Parathyroid adenoma (tissue), 2 donors: ENCODE results near the gene AGBL4.

ENCODE experiments used
- H2AFZ ChIP-seq: fragments of 300-600 bp; sonication (generic); one replicate; pipeline ENCODE4 v1.7.0; 2017; ENCODE audit warnings: antibody characterized with exemption, mild to moderate bottlenecking
- H3K27ac ChIP-seq: fragments of 300-600 bp; sonication (generic); one replicate; pipeline ENCODE4 v1.7.0; 2017
- H3K27me3 ChIP-seq: fragments of 300-600 bp; sonication (generic); one replicate; pipeline ENCODE4 v1.7.0; 2017; ENCODE audit warnings: low read length; ENCODE audit not compliant: control insufficient read depth, insufficient read depth
- H3K36me3 ChIP-seq: fragments of 300-600 bp; sonication (generic); one replicate; pipeline ENCODE4 v1.7.0; 2017; ENCODE audit warnings: low read length; ENCODE audit not compliant: control insufficient read depth, insufficient read depth
- H3K4me1 ChIP-seq: fragments of 300-600 bp; sonication (generic); one replicate; pipeline ENCODE4 v1.7.0; 2017; ENCODE audit warnings: control low read depth
- H3K4me2 ChIP-seq: fragments of 300-600 bp; sonication (generic); one replicate; pipeline ENCODE4 v1.7.0; 2017; ENCODE audit warnings: low read length
- H3K4me3 ChIP-seq: fragments of 300-600 bp; sonication (generic); one replicate; pipeline ENCODE4 v1.7.0; 2017; ENCODE audit warnings: low read depth, low read length
- H3K79me2 ChIP-seq: fragments of 300-600 bp; sonication (generic); one replicate; pipeline ENCODE4 v1.7.0; 2017; ENCODE audit warnings: control low read depth
- H3K9ac ChIP-seq: fragments of 300-600 bp; sonication (generic); one replicate; pipeline ENCODE4 v1.7.0; 2017; ENCODE audit warnings: mild to moderate bottlenecking
- H3K9me3 ChIP-seq: fragments of 300-600 bp; sonication (generic); one replicate; pipeline ENCODE4 v1.7.0; 2017; ENCODE audit warnings: low read length; ENCODE audit not compliant: control insufficient read depth
- TF ChIP-seq, protein P1 (sequence below): fragments of 300-600 bp; sonication (generic); IDR thresholded peaks from one replicate; pipeline ENCODE4 v1.7.0; 2017; ENCODE audit warnings: antibody characterized with exemption, mild to moderate bottlenecking
- donor health status: primary hyperparathyroidism.

The AGBL4 gene

DNA sequence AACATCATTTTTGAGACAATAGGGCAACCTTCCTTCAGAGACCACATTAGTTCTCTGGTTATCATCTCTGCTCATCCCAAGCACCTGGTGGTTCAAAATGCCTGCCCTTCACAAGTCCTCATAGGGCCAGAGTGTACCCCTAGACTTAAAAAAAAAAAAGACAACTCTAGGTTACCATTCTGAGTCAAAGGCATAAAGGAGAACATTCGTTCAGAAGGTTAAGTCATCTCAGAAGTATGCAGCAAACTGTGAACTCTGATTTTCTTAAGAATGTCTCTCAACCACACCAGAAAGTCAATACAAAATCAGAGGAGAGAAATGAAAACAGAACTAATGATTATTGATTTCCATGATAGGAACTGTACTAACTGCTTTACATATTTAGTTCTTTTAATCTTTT lies 1237.9 kb downstream of the AGBL4 start:
- Histone ChIP-seq H3K27ac (no peak overlapping the region), H2AFZ (no peak overlapping the region), H3K36me3 (no peaks in the 10 kb centered on the region), H3K27me3 (no peaks in the 10 kb centered on the region), H3K4me3 (no peak overlapping the region), H3K79me2 (no peaks in the 10 kb centered on the region), H3K9me3 (no peaks in the 10 kb centered on the region), H3K9ac (no peak overlapping the region), H3K4me1 (no peaks in the 10 kb centered on the region), H3K4me2 (no peak overlapping the region)
- TF ChIP-seq, protein P1, sequence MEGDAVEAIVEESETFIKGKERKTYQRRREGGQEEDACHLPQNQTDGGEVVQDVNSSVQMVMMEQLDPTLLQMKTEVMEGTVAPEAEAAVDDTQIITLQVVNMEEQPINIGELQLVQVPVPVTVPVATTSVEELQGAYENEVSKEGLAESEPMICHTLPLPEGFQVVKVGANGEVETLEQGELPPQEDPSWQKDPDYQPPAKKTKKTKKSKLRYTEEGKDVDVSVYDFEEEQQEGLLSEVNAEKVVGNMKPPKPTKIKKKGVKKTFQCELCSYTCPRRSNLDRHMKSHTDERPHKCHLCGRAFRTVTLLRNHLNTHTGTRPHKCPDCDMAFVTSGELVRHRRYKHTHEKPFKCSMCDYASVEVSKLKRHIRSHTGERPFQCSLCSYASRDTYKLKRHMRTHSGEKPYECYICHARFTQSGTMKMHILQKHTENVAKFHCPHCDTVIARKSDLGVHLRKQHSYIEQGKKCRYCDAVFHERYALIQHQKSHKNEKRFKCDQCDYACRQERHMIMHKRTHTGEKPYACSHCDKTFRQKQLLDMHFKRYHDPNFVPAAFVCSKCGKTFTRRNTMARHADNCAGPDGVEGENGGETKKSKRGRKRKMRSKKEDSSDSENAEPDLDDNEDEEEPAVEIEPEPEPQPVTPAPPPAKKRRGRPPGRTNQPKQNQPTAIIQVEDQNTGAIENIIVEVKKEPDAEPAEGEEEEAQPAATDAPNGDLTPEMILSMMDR: no peak

DNA sequence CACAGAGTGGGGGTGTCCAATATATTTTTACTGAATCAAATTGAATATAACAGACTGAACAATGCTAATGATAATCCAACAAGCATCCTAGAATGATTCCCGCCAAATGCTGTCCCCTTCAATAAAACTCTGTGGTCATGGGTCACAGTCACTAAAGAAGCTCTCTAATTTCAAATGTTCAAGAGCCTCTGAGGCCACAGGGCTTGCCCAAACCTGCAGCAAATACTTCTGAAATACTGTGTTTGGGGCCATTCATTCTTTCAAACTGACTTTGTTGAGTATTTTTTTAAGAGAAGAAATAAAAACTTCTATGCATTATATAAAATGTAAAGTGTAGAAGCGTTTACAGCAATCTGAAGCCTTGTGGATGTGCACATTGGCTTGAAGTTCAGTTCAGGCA lies 1239.5 kb downstream of the AGBL4 start:
- H3K9me3 ChIP-seq: no peaks in the 10 kb centered on the region
- no peak overlapping the region for H2AFZ ChIP-seq
- no peaks in the 10 kb centered on the region for H3K4me1 ChIP-seq
- no peak overlapping the region for H3K27ac ChIP-seq
- TF ChIP-seq, protein P1: no peak
- H3K79me2 ChIP-seq: no peaks in the 10 kb centered on the region
- no peak overlapping the region for H3K4me2 ChIP-seq
- no peaks in the 10 kb centered on the region for H3K27me3 ChIP-seq
- no peak overlapping the region for H3K4me3 ChIP-seq
- H3K9ac ChIP-seq: no peak overlapping the region
- H3K36me3 ChIP-seq: no peaks in the 10 kb centered on the region

DNA sequence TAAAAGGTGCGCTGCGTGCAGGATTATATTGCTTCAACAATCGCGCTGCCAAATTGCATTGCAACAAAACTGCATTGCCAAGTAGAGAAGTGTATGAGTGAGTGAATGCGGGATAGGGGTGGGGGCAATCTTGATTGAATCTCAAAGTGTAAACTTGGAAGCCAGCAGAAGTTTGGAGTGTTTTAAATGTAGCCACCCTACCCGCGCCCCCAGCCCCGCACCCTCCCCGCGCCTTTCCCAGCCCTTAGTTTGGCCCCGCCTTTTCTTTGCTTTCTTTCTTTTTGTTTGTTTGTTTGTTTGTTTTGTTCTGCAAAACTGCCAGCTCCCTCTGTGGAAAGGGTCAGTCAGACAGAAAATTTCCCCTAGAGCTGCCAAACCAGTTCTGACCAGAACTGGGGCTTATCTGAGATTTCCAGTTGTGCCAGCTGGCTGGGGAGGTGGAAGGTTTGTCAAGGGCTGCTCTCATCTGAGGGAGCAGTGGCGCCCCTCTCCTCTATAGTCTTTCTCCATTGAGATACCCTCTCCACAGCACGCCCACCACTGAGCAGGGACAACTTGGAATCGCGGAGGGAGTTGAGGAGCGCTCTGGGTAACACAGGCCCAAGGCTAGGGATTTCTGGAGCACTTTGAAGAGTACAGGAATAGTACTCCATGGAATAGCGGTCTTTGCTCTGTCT lies 1246.4 kb downstream of the AGBL4 start:
- H2AFZ ChIP-seq: peak overlapping the region; percentile 78
- H3K4me2 ChIP-seq: peak overlapping the region; percentile 98
- peak overlapping the region; percentile 85 for H3K4me3 ChIP-seq
- no peaks in the 10 kb centered on the region for H3K79me2 ChIP-seq
- peak overlapping the region; percentile 13 for H3K27ac ChIP-seq
- peaks cover 6% of the 10 kb centered on the region for H3K4me1 ChIP-seq
- H3K36me3 ChIP-seq: no peaks in the 10 kb centered on the region
- no peaks in the 10 kb centered on the region for H3K9me3 ChIP-seq
- no peaks in the 10 kb centered on the region for H3K27me3 ChIP-seq
- no peak overlapping the region for H3K9ac ChIP-seq
- TF ChIP-seq, protein P1: no peak

DNA sequence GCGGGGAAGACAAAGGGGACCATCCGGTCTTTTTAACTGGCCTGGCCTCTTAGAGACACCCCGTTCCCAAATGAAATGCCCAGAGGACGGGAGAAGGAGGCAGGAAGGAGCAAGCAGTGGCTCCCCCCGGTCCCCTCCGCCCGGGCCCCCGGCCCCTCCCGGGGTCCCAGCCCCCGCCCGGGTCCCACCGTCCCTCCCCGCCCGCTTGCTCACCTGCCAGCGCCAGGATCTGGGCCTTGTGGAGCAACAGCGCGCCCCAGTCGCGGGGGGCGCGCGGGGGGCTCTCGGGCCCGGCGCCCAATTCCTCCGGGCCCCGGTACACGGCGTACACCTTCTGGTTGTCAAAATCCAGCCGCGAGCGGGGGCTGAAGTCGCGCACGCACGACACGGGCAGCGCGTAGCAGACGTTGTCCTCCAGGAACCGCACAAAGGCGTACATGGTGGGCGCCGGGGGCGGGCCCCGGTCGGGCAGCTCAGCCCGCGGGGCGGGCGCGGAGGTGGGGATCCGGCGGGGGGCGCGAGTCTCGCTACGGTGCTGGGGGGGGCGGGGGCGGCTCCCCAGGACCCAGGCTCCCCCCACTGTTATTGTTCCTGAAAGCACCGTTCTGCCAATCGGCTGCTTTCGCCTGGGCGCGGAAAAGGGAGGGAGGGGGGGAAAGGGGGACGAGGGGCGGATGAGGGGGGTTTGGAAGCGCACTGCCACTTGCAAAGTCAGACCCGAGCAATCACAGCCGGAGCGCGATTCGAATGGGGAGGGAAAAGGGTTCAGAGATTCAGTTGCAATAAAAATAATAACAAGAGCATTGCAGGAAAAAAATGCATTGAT lies 1247.1 kb downstream of the AGBL4 start, which contains the start of gene BEND5:
TSS of gene BEND5 (minus strand) at position 499 of the 826 bp plus-strand sequence. CDS start at position 439, 60 bp downstream.
- no peaks in the 10 kb centered on the region for H3K79me2 ChIP-seq
- no peak within 1 kb of the TSS for H3K9ac ChIP-seq
- TF ChIP-seq, protein P1: no peak
- H2AFZ ChIP-seq: peak within 1 kb of the TSS; percentile 78
- peak within 1 kb of the TSS; percentile 98 for H3K4me2 ChIP-seq
- peak within 1 kb of the TSS; percentile 39 for H3K27ac ChIP-seq
- H3K4me3 ChIP-seq: peak within 1 kb of the TSS; percentile 85
- H3K4me1 ChIP-seq: peaks cover 6% of the 10 kb centered on the region
- no peaks in the 10 kb centered on the region for H3K36me3 ChIP-seq
- H3K27me3 ChIP-seq: no peaks in the 10 kb centered on the region
- no peaks in the 10 kb centered on the region for H3K9me3 ChIP-seq
